ENCODE data around the gene DHRS12.

The DHRS12 gene

GRCh38 chr13:51785712-51786424 is 18.1 kb downstream of the DHRS12 start:
- H3K27ac Mint-ChIP-seq = no peak overlapping the region
- H3K9me3 Mint-ChIP-seq = no peaks in the 10 kb centered on the region
- H3K36me3 Mint-ChIP-seq (ENCODE audit: low read depth) = peaks cover 10% of the 10 kb centered on the region
- H3K4me3 Mint-ChIP-seq = no peak overlapping the region
- H3K4me1 Mint-ChIP-seq (ENCODE audit: low read depth) = no peaks in the 10 kb centered on the region
- no peaks in the 10 kb centered on the region for H3K27me3 Mint-ChIP-seq

GRCh38 chr13:51784097-51784496 is 19.9 kb downstream of the DHRS12 start:
- Mint-ChIP-seq H3K36me3 (ENCODE audit: low read depth) (peaks cover 4% of the 10 kb centered on the region), H3K4me1 (ENCODE audit: low read depth) (no peaks in the 10 kb centered on the region), H3K27ac (no peak overlapping the region), H3K9me3 (no peaks in the 10 kb centered on the region), H3K4me3 (no peak overlapping the region), H3K27me3 (no peaks in the 10 kb centered on the region)

- Mint-ChIP-seq H3K36me3 (ENCODE audit: low read depth) (peaks cover 4% of the 10 kb centered on the region), H3K27me3 (no peaks in the 10 kb centered on the region), H3K4me3 (no peak overlapping the region), H3K27ac (no peak overlapping the region), H3K9me3 (no peaks in the 10 kb centered on the region), H3K4me1 (ENCODE audit: low read depth) (no peaks in the 10 kb centered on the region)
These were observed 20.4 kb downstream of the DHRS12 start for GRCh38 chr13:51783428-51784094.

- Mint-ChIP-seq H3K36me3 (ENCODE audit: low read depth) (peaks cover 4% of the 10 kb centered on the region), H3K4me1 (ENCODE audit: low read depth) (no peaks in the 10 kb centered on the region), H3K4me3 (no peak overlapping the region), H3K9me3 (no peaks in the 10 kb centered on the region), H3K27ac (no peak overlapping the region), H3K27me3 (no peaks in the 10 kb centered on the region)
These were observed 21.8 kb downstream of the DHRS12 start for GRCh38 chr13:51782026-51782710.

- Mint-ChIP-seq H3K36me3 (ENCODE audit: low read depth) (peaks cover 4% of the 10 kb centered on the region), H3K4me3 (no peak overlapping the region)
These were observed 22.5 kb downstream of the DHRS12 start for GRCh38 chr13:51781246-51782022.

GRCh38 chr13:51780099-51780498 is 23.9 kb downstream of the DHRS12 start:
- no peaks in the 10 kb centered on the region for H3K27me3 Mint-ChIP-seq
- H3K4me3 Mint-ChIP-seq = no peak overlapping the region
- no peaks in the 10 kb centered on the region for H3K36me3 Mint-ChIP-seq (ENCODE audit: low read depth)
- H3K4me1 Mint-ChIP-seq (ENCODE audit: low read depth) = no peaks in the 10 kb centered on the region
- H3K9me3 Mint-ChIP-seq = no peaks in the 10 kb centered on the region
- H3K27ac Mint-ChIP-seq = no peak overlapping the region

More at GRCh38 chr13:51781246-51782022, 22.5 kb downstream of the DHRS12 start:
- no peak overlapping the region for H3K27ac Mint-ChIP-seq
- H3K9me3 Mint-ChIP-seq = no peaks in the 10 kb centered on the region
- no peaks in the 10 kb centered on the region for H3K27me3 Mint-ChIP-seq
- H3K4me1 Mint-ChIP-seq (ENCODE audit: low read depth) = no peaks in the 10 kb centered on the region

GRCh38 chr13:51778392-51778791 is 25.6 kb downstream of the DHRS12 start:
- no peaks in the 10 kb centered on the region for H3K9me3 Mint-ChIP-seq
- H3K4me3 Mint-ChIP-seq = no peak overlapping the region
- no peaks in the 10 kb centered on the region for H3K27me3 Mint-ChIP-seq
- H3K36me3 Mint-ChIP-seq (ENCODE audit: low read depth) = no peaks in the 10 kb centered on the region
- no peaks in the 10 kb centered on the region for H3K4me1 Mint-ChIP-seq (ENCODE audit: low read depth)
- no peak overlapping the region for H3K27ac Mint-ChIP-seq

GRCh38 chr13:51777921-51778320 is 26.0 kb downstream of the DHRS12 start:
- H3K36me3 Mint-ChIP-seq (ENCODE audit: low read depth) = no peaks in the 10 kb centered on the region
- no peaks in the 10 kb centered on the region for H3K9me3 Mint-ChIP-seq
- no peak overlapping the region for H3K27ac Mint-ChIP-seq
- no peaks in the 10 kb centered on the region for H3K27me3 Mint-ChIP-seq
- H3K4me1 Mint-ChIP-seq (ENCODE audit: low read depth) = no peaks in the 10 kb centered on the region
- no peak overlapping the region for H3K4me3 Mint-ChIP-seq

GRCh38 chr13:51776179-51776578 is 27.8 kb downstream of the DHRS12 start:
- H3K4me1 Mint-ChIP-seq (ENCODE audit: low read depth) = no peaks in the 10 kb centered on the region
- H3K27ac Mint-ChIP-seq = no peak overlapping the region
- no peaks in the 10 kb centered on the region for H3K27me3 Mint-ChIP-seq
- H3K9me3 Mint-ChIP-seq = no peaks in the 10 kb centered on the region
- no peaks in the 10 kb centered on the region for H3K36me3 Mint-ChIP-seq (ENCODE audit: low read depth)
- H3K4me3 Mint-ChIP-seq = no peak overlapping the region

GRCh38 chr13:51773515-51773914 is 30.4 kb downstream of the DHRS12 start:
- Mint-ChIP-seq H3K9me3 (no peaks in the 10 kb centered on the region), H3K27me3 (no peaks in the 10 kb centered on the region), H3K36me3 (ENCODE audit: low read depth) (no peaks in the 10 kb centered on the region), H3K4me3 (no peak overlapping the region), H3K27ac (no peak overlapping the region), H3K4me1 (ENCODE audit: low read depth) (no peaks in the 10 kb centered on the region)

- Mint-ChIP-seq H3K36me3 (ENCODE audit: low read depth) (peaks cover 3% of the 10 kb centered on the region), H3K27ac (no peak overlapping the region), H3K27me3 (no peaks in the 10 kb centered on the region), H3K4me1 (ENCODE audit: low read depth) (no peaks in the 10 kb centered on the region), H3K4me3 (no peak overlapping the region), H3K9me3 (no peaks in the 10 kb centered on the region)
These were observed 31.2 kb downstream of the DHRS12 start for GRCh38 chr13:51772781-51773180.

- no peak overlapping the region for H3K4me3 Mint-ChIP-seq
These were observed 31.9 kb downstream of the DHRS12 start for GRCh38 chr13:51772105-51772455.

GRCh38 chr13:51771418-51772104 is 32.4 kb downstream of the DHRS12 start:
- Mint-ChIP-seq H3K36me3 (ENCODE audit: low read depth) (peaks cover 3% of the 10 kb centered on the region), H3K4me3 (no peak overlapping the region), H3K27ac (no peak overlapping the region), H3K4me1 (ENCODE audit: low read depth) (peaks cover 3% of the 10 kb centered on the region), H3K27me3 (no peaks in the 10 kb centered on the region), H3K9me3 (no peaks in the 10 kb centered on the region)

More at GRCh38 chr13:51772105-51772455, 31.9 kb downstream of the DHRS12 start:
- Mint-ChIP-seq H3K27me3 (no peaks in the 10 kb centered on the region), H3K36me3 (ENCODE audit: low read depth) (peaks cover 3% of the 10 kb centered on the region), H3K9me3 (no peaks in the 10 kb centered on the region), H3K4me1 (ENCODE audit: low read depth) (no peaks in the 10 kb centered on the region), H3K27ac (no peak overlapping the region)

GRCh38 chr13:51770681-51771417 is 33.1 kb downstream of the DHRS12 start:
- Mint-ChIP-seq H3K36me3 (ENCODE audit: low read depth) (peaks cover 3% of the 10 kb centered on the region), H3K27ac (no peak overlapping the region), H3K27me3 (no peaks in the 10 kb centered on the region)

More at GRCh38 chr13:51770681-51771417, 33.1 kb downstream of the DHRS12 start:
- peaks cover 10% of the 10 kb centered on the region for H3K4me1 Mint-ChIP-seq (ENCODE audit: low read depth)
- H3K4me3 Mint-ChIP-seq = no peak overlapping the region
- H3K9me3 Mint-ChIP-seq = no peaks in the 10 kb centered on the region
